Erythroblast (primary cell): Measurements from ENCODE around the gene KIF13A.

Experiments used
- GATA1 ChIP-seq: IDR thresholded peaks from 2 replicates; pipeline ENCODE4 v1.6.1; 2011; ENCODE audit warnings: low read depth, mild to moderate bottlenecking, control low read depth, low read length, moderate library complexity
- POLR2A ChIP-seq: IDR thresholded peaks from 2 replicates; pipeline ENCODE4 v1.6.1; 2011; ENCODE audit warnings: mild to moderate bottlenecking, low read length

- TF ChIP-seq POLR2A (no peak), GATA1 (no peak)
Measured at GRCh38 chr6:17962436-17963031, 24.9 kb downstream of the KIF13A start.
